PC-3 (cell line): Measurements from ENCODE around the gene STAT5B.

Experiments
- EZH2 ChIP-seq: fragments of 300-600 bp; sonication (generic); IDR thresholded peaks from one replicate; pipeline ENCODE4 v1.6.1; 2017; ENCODE audit warnings: antibody characterized with exemption, mild to moderate bottlenecking, low read length; ENCODE audit not compliant: unreplicated experiment
- EZH2phosphoT487 ChIP-seq: fragments of 300-600 bp; sonication (generic); IDR thresholded peaks from 2 replicates; pipeline ENCODE4 v1.6.1; 2018; ENCODE audit warnings: mild to moderate bottlenecking, antibody characterized with exemption, low read length, borderline replicate concordance
- TF ChIP-seq, protein P1 (sequence below): fragments of 300-600 bp; sonication (generic); conservative IDR thresholded peaks from 2 replicates; pipeline ENCODE4 v1.5.1; 2017; ENCODE audit warnings: antibody characterized with exemption, low read depth, mild to moderate bottlenecking, low read length

DNA sequence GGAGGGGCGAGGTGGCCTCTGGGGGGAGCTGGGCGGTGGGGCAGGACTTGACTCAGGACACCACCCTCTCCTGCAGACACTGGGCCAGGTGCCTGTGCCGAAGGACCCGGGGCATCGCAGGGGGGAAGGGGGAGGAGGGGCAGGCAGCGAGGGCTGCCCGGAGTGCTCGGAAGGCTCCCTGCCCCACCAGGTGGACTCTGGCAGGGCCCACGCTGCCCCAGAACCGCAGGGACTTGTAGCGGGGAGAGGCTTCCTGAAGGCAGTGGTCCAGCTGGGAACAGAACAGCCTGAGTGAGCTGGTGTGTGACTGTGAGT lies 86.6 kb downstream of the STAT5B start:
- TF ChIP-seq, protein P1, sequence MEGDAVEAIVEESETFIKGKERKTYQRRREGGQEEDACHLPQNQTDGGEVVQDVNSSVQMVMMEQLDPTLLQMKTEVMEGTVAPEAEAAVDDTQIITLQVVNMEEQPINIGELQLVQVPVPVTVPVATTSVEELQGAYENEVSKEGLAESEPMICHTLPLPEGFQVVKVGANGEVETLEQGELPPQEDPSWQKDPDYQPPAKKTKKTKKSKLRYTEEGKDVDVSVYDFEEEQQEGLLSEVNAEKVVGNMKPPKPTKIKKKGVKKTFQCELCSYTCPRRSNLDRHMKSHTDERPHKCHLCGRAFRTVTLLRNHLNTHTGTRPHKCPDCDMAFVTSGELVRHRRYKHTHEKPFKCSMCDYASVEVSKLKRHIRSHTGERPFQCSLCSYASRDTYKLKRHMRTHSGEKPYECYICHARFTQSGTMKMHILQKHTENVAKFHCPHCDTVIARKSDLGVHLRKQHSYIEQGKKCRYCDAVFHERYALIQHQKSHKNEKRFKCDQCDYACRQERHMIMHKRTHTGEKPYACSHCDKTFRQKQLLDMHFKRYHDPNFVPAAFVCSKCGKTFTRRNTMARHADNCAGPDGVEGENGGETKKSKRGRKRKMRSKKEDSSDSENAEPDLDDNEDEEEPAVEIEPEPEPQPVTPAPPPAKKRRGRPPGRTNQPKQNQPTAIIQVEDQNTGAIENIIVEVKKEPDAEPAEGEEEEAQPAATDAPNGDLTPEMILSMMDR, result no peak
- TF ChIP-seq EZH2phosphoT487 (no peak), EZH2 (no peak)
